GM21381 (cell line): ENCODE results near the gene IP6K3.

Experiments used
- ATAC-seq: cut with Tn5 transposase; IDR thresholded peaks from one replicate; pipeline ENCODE4 v1.9.1; 2021; ENCODE audit warnings: mild to moderate bottlenecking, moderate library complexity; ENCODE audit not compliant: unreplicated experiment

IP6K3 gene

DNA sequence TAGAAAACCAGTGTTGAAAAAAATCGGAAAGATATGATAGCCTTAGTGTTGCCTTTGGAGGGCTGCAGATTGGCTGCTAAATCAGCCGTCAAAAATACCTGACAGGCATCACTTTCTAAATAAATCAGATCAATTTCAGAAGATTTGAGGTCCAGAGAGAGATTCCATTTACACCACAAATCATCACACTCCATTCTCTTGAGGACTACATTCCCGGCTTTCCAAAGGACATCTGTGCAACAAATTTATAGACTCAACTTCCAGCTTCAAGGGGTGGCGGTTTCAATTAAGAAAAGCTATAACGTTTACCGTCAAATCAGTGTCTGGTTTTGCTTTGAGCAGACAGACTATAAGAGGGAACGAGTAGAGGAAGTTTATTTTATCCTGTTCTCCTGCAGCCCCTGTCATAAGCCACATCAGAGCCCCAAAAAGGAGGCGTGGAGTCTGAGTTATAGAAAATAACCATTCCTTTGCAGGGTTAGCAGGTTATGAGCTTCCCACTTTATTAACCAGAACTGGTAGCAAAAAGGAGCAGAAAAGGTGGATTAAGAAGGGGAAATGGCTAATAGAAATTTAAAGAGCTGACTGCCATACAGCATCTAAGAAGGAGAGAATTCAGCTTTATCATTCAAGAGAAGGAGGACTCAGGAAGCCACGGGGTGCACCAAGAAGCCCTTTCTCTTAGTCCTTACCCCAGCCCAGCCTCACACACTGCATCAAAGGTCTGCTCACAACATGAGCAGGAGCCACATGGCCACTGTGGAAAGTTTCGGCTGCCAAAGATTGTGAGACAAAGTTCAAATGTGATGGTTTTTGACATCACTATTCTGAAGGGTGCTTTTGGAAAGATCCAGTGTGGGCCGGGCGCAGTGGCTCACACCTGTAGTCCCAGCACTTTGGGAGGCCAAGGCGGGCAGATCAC lies 22.3 kb downstream of the IP6K3 start:
- no peak for ATAC-seq

DNA sequence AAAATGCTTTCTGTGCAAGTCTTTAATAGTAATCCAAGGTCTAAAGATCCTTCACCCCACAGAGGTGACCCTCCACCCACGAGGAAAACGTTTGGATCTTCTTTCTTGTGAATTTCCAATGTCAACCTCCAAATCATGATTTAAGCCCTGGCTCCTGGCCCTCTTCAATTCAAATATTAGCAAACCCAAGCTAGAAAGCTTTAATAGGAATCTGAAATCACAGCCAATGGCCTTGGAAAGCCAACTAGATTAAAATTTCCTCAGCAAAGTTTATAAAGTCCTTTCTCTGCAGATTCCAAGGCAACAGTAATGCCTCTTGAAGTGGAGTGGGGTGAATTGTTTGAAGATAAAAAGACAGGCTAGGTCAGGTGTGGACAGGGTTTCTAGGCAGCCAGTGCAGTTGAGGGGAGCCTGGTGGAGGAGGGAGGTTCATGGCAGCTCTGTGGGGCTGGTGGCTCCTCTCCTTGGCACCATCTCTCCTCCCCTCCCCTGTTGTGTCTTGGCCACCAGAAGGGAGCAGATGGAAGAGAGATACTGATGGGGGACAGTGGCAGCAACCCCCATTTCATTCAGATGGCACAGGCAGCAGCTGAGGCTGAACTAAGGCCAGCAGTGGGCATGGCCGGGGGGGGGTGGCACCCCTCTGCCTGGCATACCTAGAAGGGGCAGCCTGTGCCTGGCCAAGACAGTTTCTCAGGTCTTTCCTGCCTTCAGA lies 23.2 kb downstream of the IP6K3 start:
- no peak for ATAC-seq

GRCh38 chr6:33722103-33722623 lies 24.5 kb downstream of the IP6K3 start:
- no peak for ATAC-seq

DNA sequence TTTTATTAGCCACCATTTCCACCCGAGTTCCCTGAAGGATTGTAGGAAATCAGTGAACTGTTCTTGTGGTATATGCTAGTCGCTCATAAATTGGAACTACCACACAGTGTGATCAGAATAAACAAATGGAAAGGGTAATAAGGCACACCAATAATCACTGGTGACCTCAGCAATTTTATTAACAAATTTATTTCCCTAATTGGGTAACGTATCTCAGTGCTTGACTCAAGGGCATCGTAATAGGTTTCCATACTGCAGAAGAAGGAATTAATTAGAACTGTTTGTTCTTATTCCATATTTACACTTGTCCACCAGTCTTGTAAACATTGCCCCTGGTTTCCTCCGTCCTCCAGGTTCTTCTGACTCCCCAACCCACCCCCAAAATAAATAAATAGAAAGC lies 25.2 kb downstream of the IP6K3 start:
- no peak for ATAC-seq

DNA sequence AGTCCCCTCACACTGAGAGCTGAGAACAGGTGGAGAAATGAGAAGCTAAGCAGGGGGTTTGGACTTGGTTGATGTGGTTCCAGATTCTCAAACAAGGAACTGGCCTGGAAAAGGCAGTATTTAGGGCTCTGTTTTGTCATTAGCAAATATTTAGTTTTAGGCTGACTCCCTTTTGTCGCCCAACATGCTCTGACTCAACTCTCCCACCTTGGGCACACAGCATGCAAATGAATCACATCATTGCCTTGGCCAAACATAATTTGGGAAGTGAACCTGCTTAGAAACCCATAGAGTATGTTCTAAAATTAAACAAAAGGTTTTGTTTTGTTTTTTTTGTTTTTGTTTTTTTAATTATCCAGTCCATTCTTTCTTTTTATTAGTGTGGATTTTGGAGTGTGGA lies 25.7 kb downstream of the IP6K3 start:
- ATAC-seq: no peak

DNA sequence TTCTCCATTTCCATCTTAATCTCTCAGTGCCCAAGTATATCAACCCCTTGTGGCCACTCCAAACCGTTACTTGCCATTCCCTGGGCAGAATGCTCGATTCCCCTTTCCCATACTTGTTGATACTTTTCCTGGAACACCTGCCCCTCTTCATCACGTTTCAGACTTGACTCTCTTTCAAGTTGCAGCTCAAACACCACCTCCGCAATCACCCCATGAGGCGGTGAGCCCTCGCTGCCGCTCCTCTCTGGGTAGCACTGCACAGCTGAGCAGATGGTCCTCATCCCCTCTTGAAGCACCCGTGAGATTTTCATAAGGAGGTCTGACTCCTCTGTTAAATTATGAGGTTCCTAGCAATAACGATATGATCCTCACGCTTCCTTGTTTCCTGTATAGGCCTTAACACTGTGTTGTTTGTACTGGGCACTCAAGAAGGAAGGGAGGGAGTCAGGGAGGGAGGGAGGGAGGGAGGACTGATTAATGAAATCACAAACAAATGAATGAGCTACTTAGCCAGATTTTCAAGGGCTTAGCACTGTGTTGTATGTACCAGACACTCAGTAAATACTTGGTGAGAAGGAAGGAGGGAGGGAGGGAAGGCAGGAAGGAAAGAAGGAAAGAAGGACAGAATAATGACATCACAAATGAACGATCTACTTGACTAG lies 27.2 kb downstream of the IP6K3 start:
- ATAC-seq: no peak

DNA sequence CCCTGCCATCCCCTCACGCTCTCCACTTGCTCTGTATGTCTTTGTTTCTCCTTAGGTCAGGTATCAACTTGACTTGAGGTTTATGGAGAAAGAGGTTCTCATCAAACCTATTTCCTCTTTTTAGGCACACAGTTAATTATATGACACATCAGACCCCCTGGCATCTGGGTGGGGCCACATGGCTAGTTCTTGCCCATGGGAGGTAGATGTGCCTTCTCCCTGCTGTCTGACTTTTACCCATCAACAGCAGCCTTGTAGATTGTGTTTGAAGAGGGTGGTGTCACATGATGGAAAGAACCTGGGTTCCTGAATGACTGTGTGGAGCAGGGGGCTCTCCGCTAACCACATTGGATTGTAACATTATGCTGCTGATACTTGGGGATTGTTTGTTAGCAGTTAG lies 28.0 kb downstream of the IP6K3 start:
- no peak for ATAC-seq

GRCh38 chr6:33717934-33718455 lies 28.7 kb downstream of the IP6K3 start:
- ATAC-seq: no peak

- no peak for ATAC-seq
These were observed 29.6 kb downstream of the IP6K3 start for GRCh38 chr6:33716890-33717632.

GRCh38 chr6:33716379-33716778 lies 30.3 kb downstream of the IP6K3 start:
- ATAC-seq: no peak

- ATAC-seq: no peak
These were observed 32.2 kb downstream of the IP6K3 start for GRCh38 chr6:33714385-33715040.

- no peak for ATAC-seq
These were observed 32.9 kb downstream of the IP6K3 start for GRCh38 chr6:33713786-33714185.

- ATAC-seq: no peak
These were observed 33.8 kb downstream of the IP6K3 start for GRCh38 chr6:33712914-33713313.

- ATAC-seq: peak; percentile 90
These were observed 35.3 kb downstream of the IP6K3 start, which contains the start of gene UQCC2 for GRCh38 chr6:33711140-33712129. UQCC2 (minus strand) TSS chr6:33711700; CDS start chr6:33711686, 14 bp downstream.

DNA sequence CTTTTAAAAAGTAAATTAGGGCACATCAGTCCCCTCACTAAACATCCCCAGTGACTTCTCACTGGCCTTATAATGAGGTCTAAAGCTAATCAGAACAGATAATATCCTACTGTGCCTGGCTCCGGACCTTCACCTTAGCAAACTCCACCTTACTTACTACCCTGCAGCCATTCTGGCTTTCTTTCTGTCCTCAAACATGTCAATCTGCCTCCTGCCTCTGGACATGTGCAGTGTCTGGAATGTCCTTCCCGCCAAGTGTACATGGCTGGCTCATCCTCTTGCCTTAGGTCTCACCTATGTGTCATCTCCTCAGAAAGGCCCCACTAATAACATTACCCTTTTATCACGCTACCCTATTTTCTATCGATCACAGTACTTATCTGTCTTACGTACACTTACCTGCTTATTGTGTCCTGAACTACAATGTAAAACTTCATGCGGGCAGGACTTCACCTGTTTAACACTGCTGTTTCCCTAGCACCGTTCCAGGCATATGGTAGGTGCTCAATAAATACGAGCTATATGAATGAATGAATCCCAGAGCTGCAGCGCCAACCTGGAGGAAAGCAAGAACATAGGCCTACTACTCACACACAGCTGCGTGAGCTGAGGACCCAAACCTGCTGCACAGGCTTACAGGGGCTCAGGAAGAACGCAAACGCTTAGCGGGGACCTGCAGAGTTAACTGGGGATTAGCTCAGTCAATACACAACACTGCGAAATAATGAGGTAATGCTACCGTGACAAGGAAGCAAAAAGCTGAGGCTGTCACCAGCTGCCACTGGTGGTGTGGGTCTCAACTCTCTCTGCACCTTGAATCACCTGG lies 36.2 kb downstream of the IP6K3 start:
- ATAC-seq: no peak

DNA sequence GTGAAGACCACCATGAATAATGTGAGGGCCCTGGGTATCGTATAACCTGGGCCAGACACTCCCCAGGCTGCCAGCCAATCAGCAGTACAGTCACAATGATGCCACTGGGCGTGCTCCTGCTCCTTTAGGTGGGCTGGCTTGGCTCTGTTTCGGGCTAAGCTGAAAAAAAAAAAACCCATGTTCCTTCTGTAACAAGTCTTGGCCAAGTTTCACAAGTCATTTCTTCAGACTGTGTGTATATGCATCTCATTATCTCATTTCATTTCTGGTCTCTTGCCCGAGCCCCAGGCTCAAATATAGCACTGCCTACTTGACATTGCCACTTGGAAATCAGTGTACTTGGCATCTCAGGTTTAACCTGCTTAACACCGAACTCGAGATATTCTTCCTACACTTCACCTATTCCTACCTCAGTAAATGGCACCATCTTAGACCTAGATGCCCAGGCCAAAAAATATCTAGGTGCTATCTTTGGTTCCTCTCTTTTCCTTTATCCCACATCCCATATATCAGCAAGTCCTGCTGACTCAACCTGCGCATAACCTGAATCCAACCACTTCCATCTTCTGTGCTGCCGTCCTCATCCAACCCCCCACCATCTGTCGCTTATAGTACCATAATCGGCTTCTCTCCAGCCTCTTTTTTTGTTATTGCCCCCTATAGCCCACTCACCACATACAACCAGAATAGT lies 37.0 kb downstream of the IP6K3 start:
- ATAC-seq: no peak

DNA sequence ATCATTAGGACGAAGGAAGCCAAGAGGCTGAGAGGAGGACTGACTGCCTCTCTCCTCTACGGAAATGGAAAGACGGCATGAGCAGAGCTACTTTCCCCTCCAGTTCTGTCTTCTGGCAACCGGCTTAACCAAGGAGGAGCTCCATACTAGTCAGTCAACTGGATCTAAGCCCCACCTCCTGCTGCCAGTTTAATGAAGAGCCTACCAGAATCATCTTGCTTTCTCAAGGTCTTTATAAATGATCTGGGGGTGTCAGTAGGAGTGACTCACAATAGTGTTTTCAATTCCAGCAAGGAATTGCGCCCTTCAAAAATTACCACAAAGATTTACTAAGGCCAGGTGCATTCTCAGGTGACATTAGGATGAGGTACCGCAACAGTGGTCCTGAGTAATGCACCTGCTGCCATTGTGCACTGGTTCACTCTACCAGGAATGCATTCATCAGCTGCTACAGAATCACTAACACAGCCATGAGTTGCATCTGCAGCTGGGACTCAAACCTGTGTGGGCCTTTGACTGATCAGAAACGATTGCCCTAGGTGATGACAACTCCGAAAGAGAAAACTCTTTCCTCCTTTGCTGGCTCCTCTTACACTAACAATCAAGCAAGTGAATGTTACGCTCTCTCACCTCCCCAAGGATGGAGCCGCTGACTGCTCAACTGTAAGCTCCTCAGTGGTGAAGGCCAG lies 38.0 kb downstream of the IP6K3 start:
- ATAC-seq: no peak
